HG03558 (cell line): ENCODE measurements around the gene NHS.

Experiments used
- ATAC-seq: cut with Tn5 transposase; IDR thresholded peaks from one replicate; pipeline ENCODE4 v1.9.1; 2021; ENCODE audit warnings: moderate number of reproducible peaks; ENCODE audit not compliant: unreplicated experiment; ENCODE audit errors: extremely low read depth

Gene NHS

DNA sequence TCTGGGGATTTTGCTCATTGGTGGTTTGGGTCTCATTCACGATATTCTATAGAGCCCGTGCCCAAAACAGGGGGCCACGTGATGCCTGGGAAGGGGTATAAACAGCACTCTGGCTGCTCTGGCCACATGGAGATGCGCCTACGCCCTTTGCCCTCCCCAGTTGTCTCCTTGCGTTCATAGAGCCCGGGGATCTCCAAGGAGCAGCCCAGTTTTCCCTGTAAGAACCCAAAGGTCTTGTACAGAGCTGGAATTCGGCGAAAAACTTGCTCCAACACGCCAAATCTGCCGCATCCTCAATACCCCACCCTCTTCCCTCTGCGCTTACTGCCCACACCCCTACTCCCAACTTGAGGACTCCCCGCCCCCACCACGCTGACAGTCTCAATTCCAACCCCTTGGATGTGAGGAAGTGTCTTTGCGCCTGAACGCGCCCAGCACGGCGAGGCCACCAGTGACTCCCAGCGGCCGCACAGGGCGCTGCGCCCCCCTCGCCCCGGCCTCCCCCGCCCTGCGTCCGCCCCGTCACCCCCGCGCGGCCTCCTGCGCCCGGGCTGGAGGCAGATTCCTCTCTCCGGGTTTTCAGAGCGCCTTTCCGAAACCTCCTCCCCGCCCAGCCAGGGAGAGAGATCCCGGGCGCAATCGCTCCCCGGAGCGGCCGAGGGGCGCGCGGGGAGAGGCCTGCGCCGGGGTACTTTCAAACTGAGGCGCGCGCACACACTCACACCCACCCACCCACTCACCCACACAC, at the start of gene NHS:
Gene NHS (plus strand): TSS at position 582 of the 748 bp plus-strand sequence. CDS start 558 bp downstream, outside the sequence.
- no peak for ATAC-seq

DNA sequence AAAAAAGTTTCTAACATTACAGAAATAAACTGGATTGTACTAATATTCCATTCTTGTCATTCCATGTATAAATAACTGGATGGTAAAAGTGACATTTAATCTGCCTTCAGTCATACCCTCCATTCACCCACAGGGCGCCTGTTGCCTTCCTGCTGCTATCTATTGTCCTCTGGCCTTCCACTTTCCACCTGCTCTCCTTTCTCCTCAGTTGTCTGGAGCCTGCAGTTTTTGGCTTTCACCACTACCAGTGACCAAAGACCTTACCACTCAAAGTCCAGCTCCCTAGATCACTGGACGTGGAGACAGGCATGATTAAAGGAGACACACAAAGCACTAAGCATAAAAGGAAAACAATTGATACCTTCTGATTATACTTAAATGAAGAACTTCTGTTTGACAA, 46.2 kb upstream of the NHS start:
- ATAC-seq: no peak

DNA sequence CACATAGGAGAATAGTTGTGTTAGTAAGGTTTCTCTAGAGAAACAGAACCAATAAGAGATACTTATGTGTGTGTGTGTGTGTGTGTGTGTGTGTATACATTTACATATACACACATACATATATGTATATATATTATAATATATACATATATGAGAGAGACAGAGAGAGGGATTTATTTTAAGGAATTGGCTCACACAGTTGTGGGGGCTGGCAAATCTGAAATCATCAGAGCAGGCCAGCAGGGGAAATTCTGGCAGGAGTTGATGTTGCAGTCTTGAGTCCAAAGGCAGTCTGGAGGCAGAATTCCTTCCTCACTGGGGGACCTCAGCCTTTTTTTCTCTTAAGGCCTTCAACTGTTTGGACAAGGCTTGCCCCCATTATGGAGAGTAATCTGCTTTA, 38.6 kb upstream of the NHS start:
- ATAC-seq: no peak

DNA sequence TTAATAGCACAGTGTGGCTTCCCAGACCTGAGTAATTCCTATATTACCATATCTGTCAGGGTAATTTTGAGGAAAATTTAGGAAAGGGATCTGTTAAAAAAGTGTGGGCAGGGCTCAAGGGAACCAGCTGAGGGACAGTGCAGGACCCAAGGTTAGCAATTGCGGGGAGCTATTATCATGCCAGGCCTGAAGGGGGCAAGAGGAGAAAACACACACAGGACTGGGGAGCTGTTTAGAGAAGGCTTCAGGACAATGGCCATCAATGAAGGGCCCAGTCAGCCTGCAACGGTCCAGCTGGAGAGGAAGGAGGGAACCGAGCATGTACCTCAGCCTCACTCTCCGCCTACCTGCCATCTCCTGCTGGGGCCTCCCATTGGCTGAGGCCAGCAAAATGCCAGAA, 19.0 kb upstream of the NHS start:
- no peak for ATAC-seq

DNA sequence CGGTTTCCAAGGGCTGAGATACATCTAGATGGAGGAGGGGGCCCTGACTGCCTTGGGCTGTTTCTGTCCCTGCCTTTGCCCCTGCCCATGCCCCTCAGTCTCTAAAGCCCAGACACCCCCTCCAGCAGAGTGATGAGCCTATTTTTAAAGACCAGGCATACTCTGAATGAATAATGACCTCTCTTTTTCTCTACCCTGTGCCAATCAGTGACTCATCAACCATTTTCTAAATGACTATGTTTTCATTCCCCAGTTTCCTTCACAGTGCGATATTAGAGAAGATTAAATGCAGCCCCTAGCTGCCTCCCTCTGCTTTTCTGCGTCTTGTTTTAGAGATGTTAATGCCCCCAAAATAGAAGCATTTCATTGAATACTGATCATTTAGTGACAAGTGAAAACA, 15.5 kb upstream of the NHS start:
- ATAC-seq: no peak

DNA sequence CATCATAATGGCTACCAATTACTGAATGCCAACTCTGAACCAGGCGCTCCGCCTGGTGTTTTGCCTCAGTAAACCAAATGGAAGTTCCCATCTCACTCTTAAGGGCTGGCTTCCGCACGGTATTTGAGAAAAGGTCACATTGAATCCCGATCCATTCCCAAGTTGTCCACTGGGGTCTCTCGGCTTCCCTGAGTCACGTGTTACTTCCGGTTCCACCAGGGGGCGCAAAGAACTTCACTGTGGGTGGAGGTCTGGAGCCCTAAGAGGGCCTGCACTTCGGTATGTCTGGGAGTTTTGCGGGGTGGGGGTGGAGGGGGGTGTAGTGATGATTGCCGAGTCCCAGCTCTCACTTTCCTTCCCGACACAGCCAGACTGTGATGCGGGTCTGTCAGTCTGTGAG, 13.4 kb upstream of the NHS start:
- ATAC-seq: no peak

DNA sequence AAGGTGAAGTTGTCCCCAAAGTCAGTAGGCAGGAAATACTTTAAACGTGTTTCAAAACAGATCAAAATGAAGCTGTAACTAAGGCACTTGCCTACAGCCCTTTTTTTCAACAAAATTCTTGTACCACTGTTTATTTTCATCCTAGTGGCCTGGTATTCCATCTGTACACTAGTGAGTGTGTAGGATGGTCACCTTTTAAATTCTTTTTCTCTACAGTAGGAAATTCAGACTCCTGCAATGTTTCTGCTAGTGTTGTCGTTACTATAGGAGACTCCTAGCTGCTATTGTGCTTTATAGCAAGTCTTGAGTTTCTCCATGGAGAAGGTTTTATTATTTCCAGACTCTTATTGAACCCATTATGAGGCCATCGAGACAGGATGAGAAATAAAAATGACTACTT, 7.0 kb upstream of the NHS start:
- no peak for ATAC-seq

DNA sequence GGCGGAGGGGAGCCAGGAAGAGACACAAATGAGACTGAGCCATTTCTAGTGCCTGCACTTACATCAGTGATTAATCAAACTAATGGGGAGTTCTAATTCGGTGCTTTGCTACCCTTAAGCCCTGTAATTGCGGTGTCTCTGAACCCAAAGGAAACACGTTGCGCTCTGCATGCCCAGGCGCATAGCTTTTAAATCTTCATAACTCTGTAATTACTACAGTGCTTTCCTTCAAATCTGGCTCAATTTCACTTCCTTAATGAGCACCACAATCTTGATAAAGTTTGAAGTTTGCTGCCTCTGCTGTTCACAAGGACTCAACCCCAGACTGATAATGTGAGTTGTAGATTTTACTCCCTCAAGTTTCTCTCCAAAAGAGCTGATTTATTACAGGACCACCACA, 5.7 kb upstream of the NHS start:
- ATAC-seq: no peak

DNA sequence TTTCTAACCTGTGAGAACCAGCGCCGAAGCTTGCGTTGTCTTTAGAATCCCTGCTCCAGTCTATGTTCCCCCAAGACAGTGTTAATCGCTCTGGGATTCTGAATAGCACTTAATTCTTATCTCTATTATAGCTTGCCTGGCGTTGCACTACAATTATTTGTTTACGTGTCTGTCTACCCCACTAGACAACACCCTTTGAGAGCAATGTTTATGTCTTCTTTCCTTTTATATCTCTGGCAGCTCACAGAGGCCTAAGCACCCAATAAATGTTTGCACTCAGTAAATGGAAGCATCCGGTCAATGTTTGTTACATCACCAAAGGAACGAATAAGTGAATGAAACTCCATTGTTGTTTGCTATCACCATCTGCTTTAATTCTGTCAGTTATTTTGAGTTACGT, 4.8 kb upstream of the NHS start:
- no peak for ATAC-seq

DNA sequence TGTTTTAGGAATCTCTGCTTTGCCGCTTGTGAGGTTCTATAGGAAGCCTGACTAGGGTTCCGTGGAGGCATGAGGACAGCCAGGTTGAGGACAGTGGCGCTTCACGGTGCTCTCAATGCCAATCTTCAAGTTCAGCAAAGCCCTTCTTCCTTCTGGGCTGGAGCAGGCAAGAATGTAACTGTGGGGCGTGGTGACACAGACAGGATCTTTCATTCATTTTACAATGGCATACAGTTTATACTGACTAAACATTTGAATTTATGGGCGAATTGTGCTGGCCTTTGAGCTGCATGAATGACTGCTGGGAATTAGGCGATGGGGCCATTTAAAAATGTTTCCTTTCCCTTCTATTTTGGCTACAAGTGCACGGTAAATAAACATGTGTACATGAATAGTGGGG, 2.9 kb upstream of the NHS start:
- ATAC-seq: no peak

DNA sequence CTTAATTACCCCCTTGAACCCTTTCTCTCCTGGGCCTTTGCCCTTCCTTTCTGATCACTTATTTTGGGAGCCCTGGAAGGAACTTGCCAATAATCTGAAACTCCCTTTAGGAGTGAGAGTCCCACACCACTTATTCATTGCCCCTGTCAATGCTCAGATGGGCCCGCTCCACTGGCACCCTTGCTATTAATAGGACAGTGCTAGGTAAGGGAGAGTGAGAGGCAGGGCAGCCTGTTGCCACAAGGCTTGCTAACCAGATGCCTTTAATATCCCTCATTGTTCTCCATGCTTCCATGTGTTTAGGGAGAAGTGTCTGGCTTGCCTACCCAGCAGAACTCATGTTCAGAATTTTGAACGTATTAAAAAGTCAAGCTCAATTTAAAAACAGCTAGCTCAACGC, 1.7 kb upstream of the NHS start:
- no peak for ATAC-seq

DNA sequence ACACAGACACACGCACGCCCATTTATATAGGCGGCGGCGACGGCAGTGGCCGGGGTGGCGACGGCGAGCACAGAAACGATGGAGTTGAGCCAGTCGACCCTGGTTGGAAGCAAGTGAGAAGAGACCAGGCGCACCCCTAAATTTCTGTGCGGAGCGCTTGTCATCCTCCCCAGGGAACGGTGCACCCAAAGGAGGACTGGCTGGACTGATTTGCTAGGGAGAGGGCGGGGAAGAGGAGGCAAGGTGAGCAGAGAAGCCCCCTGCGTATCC, 302 bp downstream of the NHS start:
- no peak for ATAC-seq

DNA sequence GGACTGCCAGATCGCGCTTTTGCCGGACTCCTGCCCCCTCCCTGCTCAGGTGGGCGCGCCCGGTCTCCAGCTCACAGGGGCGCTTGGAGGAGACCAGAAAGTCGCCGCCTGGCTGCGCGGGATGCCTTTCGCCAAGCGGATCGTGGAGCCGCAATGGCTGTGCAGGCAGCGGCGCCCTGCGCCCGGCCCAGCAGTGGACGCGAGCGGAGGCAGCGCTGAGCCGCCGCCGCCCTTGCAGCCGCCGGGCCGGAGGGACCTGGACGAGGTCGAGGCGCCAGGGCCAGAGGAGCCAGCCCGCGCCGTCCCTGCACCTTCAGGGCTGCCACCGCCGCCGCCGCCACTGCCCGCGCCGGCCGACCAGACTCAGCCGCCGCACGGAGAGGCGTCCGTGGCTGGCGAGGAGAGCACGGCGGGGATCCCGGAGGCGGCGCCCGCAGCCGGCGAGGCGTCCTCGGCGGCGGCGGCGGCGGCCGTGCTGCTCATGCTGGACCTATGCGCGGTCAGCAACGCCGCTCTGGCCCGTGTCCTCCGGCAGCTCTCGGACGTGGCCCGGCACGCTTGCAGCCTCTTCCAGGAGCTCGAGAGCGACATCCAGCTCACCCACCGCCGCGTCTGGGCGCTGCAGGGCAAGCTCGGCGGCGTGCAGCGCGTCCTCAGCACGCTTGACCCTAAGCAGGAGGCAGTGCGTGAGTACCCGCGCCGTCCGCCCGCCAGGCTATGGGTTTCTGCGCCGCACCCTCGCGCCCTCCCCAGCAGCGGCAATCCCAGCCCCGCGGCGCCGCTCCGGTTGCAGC, 834 bp downstream of the NHS start:
- ATAC-seq: no peak

DNA sequence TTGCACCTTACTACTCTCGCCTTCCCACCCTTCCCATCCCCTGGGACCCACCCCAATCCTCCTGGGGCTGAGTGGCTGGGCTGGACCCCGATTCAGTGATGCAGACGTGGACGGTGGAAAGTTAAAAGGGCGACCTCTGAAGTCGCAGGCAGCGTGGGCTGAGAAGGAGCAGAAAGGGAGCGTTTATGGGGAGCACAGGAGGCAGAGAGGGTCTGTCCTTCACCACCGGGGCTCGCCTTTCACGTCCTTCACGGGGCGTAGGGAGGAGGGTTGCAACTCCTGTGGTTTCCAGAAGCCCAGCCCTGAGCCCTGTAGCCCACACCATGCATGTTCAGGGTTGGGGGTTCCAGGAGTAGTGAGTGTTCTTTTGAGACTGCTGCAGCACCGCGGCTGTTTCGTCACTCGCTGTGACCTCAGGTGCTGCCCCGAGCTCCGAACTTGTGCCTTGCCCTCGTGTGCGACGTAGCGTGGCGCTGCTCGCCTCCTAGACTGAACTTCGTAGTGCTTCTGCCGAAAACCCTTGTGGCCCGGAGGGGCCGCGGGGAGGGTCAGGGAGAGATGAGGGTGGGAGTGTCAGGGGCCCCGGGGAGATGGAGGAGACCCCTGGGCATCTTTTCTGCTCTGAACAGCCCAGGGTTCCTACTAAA, 1.6 kb downstream of the NHS start:
- ATAC-seq: no peak

DNA sequence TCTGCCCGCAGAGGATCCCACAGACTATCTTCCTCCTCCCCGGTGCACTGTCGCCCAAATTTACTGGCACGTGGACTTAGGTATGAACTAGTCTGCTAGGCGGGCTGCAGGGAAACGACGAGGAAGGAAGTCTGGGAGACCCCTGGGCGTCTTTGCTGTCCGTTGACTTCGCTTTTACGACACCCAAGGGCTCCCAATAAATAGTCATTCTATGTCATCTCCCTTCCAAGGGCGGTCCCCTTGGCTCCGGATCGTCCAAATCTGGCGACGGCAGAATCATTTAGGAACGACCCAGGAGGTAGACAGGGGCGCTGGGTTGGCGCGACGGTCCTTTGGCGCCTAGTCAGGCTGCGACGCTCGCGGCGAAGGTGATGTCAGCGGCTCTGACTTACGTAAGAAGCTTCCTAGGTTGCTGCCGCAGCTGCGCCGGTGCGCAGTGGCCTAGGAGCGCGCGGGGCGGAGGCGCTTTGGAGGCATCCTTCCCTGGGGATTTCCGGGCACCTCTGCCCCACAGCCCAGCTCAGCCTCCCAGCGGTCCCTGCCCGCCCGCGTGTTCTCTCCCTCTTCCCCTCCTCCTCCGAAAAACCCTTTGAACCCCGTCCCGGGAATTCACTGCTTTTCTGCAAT, 2.2 kb downstream of the NHS start:
- no peak for ATAC-seq

DNA sequence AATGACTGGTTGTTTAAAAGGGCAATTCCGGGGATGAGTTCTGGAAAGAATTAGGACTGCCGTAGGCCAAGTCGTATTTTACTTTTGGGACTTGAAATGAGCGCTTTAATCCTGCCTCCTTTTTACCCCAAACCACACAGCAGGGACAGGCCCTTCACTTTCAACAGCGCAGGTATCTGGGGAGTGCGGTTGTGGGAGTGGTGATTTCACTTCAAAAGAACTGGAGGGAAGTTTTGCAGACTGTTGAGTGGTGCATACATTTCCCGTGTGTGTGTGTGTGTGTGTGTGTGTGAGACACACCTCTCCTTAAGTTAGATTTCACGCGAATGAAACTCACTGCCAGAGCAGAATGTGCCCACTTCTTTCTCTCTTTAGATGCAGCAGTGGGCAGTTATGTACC, 2.8 kb downstream of the NHS start:
- no peak for ATAC-seq

DNA sequence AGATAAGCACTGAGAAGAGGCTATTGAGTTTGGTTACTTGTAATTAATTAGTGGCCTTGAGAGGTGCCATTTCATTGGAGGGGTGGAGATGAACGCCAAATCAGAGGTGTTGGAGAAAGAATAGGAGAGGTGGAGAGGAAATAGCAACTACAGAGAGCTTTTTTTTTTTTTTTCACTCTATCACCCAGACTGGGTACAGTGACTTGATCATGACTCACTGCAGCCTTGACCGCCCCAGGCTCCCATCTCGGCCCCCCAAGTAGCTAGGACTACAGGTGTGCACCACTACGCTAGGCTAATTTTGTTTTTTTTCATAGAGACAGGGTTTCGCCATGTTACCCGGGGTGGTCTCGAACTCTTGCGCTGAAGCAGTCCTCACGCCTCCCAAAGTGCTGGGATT, 5.2 kb downstream of the NHS start:
- no peak for ATAC-seq

DNA sequence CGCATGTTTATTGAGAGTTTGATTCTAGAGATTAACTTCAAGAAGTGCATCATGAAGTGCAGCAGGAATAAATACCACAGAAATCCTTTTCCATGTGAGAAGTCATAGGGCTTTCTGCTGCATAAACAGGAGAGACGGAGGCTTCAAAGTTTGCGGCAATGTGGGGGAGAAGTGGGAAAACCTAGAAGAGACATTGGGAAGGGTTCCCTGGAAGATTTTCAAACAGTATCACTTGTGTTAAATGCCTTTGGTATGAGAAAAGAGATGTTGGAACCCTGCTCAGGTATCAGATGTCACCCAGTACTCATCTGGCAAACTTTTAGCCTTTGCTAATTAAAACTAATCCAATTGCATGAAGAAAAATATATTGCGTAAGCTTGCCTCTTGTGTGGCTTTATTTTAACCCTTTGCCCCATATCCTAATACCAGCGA, 15.4 kb downstream of the NHS start:
- no peak for ATAC-seq

DNA sequence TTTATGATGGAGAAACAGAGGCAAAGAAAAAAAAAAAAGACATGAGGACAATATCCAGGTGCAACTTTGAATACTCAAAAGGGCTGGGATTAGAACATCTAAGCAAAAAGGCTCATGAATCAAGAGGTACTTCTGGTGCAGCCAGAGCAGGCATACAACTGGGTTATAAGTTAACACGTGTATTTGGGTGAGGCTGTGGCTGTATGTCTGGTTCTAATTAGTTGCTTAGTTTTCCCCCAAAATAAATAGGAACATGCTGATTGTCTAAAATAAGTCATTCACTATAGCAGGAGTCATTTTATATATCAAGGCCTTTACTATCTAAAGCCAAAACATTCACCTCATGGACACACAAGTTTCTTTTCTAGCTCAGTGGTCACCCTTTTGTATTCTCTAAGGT, 20.2 kb downstream of the NHS start:
- ATAC-seq: no peak

DNA sequence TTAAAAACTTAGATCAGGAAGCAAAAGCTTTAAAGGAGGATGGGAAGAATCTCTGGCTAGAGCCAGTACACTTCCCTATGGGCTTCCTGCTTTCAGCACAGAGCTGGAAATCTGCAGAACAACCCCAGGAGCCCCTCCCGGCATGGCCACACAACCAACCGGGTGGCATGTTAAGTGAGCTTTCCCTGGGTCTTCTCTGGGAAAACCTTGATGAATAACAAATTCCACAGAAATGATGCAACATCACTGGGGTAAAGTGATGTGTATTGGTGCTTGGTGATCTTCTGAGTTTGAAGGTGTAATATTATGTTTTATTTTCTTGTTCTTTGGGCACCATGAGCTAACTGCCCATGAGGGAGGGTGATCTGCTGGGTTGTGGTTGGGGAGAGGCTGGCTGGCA, 22.1 kb downstream of the NHS start:
- ATAC-seq: no peak

DNA sequence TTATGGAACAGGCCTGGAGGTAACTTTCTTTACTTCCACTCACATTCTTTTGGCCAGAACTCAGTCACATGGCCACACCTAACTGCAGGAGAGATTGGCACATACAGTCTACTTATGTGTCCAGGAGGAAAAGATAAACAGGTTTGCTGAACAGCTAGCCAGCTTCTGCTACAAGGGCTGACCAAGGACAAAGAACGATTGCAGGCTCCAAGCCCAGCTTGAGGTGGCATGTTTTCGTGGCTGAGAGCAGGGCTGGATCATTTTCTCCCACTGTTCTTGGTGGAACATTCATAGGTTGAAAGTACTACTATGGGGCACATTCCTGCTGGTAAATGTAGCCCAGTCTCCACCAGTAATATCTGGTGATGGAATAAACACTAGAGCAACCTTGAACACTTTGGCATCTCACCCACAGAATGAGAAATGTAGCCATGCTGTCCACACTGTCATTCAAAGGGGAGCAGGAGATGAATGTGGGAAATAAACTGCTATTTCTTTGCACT, 28.2 kb downstream of the NHS start:
- ATAC-seq: no peak
